ENCODE measurements around the gene KCMF1.

KCMF1 gene

DNA sequence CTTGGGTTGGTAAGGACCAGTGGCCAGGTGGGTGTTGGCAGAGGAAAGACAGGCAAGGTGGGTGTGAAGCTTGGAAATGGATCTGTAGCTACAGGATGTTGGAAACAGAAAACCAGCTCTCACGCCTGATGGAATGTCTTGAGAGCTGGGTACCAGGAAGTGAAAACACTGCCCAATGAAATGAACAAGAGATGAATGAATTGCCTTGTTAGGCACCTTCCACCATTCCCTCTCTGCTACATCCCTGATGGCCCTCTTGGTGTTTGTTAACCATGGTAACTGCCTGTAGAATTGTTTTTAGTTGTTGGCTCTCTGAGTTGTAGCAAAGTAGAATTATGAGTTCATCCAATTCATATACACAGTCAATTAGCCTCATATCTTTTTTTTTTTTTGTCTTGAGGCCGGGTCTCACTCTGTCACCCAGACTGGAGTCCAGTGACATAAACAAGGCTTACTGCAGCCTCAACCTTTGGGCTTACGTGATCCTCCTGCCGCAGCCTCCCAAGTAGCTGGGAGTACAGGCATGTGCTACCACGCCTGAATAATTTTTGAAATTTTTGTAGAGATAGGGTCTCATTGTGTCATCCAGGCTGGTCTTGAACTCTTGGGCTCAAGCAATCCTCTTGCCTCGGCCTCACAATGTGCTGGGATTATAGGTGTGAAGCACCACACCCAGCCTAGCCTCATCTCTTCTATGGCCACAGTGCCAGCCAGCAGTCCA, 9.5 kb downstream of the KCMF1 start:
- DNase-seq (ENCODE audit: low spot score) = peak; percentile 62

DNA sequence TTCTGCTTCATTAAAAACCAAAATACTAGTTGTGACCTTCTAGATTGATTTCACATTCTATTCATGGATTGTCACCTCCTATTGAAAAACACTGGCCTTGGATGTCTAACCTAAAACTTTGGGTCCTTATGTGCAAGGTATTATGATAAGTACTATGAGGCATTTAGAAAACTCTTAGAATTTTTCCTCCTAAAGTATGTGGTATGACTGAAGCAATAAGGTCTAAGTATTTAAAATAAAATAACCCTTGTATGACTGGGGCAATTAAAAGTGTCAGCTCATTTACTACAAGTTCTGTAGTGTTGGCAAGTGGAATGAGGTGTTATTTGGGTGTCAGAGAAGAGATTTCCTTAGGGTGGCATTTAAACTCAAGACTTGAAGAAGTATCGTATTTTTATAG, 15.1 kb downstream of the KCMF1 start:
- no peak for DNase-seq (ENCODE audit: low spot score)

GRCh38 chr2:84989422-84989821, 18.5 kb downstream of the KCMF1 start:
- peak; percentile 69 for DNase-seq (ENCODE audit: low spot score)

DNA sequence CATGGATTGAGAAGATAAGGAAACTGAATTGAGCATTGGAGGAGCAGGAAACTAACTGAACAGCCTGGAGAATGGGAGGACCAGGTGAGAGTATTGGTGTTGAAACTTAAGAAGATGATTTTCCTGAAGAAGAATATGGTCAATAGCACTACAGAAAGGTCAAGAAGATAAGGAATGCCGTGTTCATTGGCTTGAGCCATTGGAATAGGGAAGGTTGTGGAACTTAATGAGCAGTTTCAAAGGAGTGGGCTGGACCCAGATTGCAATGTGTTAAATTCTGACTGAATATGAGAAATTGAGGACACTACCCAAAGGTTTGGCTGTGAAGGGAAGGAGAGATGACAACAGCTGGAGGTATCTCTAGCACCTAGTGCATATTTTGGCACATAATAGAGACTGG, 19.0 kb downstream of the KCMF1 start:
- DNase-seq (ENCODE audit: low spot score) = no peak

DNA sequence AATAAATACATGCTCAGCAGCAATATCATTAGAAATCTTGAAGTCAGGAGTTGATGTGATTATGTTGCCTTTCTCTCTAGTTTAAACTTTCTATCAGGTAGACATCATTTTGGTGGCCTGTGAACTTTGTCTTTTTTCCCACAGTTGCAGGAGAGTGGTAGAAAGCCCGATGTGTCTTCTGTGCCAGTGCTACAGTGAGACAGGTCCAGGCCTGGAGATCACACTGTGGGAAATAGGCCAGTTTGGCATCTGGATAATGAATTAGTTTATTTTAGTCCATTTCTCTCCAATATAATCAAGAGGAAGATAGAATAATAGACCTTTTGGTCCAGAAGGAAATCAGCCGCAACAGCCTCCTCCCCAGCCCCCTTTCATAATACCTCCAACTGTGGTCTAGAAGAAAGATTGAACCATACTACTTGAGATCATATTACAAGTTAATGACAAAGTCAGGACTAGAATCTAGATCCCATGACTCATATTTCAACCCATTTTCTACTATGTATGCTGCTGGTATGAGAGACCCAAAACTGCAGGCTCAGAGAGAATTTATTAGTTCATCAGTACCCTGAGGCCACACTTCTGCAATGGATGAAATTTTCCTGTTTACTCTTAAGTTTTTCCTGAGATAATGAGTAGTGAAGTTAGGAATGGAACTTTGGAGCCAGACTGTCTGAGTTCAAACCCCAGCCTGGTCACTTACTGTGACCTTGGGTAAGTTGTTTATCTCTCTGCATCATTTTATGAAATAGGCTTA, 20.6 kb downstream of the KCMF1 start:
- DNase-seq (ENCODE audit: low spot score) = peak; percentile 59

GRCh38 chr2:84995826-84996225, 24.9 kb downstream of the KCMF1 start:
- no peak for DNase-seq (ENCODE audit: low spot score)

GRCh38 chr2:84996909-84997308, 25.9 kb downstream of the KCMF1 start:
- no peak for DNase-seq (ENCODE audit: low spot score)

DNA sequence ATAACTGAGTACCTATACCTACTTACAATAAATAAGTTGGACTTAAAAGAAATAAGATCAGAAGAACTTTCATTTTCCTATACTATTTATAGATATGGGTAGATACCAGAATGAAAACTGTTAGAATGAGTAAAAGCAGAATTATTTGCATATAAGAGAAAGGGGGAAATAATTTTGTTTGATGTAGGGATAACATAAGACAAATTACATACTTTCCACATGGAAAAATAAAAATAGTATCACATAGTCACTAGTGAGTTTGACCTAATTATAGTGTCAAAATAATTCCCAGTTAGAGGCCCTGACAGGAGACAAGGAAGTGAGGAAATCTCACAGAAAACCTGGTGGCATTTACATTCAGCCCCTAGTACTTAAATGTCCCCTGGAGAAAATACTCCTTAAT, 28.6 kb downstream of the KCMF1 start:
- DNase-seq (ENCODE audit: low spot score) = no peak

GRCh38 chr2:85001595-85001994, 30.6 kb downstream of the KCMF1 start:
- DNase-seq (ENCODE audit: low spot score) = no peak

- no peak for DNase-seq (ENCODE audit: low spot score)
Measured at GRCh38 chr2:85002534-85002933, 31.6 kb downstream of the KCMF1 start.

- DNase-seq (ENCODE audit: low spot score) = no peak
Measured at GRCh38 chr2:85008252-85008651, 37.3 kb downstream of the KCMF1 start.

GRCh38 chr2:85009019-85009618, 38.2 kb downstream of the KCMF1 start:
- peak; percentile 37 for DNase-seq (ENCODE audit: low spot score)

- no peak for DNase-seq (ENCODE audit: low spot score)
Measured at GRCh38 chr2:85010404-85010803, 39.4 kb downstream of the KCMF1 start.

DNA sequence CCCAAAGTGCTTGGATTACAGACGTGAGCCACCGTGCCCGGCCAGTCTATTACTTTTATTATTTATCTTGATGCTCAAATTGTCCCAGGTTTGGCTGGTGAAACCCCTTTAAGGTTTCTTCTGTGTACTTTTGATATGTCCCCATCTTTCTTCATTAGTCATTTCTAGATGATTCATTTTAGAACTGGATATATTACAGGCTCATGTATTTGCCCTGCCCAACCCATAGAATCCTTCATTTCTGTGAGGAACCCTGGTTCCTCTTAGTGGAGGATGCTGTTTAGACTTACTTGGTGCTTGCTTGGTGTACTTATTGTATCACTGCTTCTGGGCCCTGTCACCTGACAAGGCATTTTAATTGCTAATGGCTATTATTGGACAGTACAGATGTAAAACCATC, 40.1 kb downstream of the KCMF1 start:
- DNase-seq (ENCODE audit: low spot score) = no peak

DNA sequence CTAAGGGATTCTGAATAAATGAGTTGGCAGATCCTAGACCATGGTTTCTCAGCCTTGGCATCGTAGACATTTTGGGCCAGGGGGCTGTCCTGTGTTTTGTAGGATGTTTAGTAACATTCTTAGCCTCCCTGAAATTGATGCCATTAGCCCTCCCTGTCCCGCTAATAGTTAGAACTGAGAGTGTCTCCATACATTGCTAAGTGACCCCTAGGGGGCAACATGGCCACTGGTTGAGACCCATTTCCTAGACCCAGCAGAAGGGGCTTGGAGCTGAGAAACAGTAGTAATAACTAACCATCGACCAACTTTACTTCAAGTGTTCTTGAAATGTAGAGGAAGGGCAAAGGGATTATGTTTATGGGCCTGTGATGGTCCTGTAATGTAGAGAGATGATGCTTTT, 40.8 kb downstream of the KCMF1 start:
- no peak for DNase-seq (ENCODE audit: low spot score)

DNA sequence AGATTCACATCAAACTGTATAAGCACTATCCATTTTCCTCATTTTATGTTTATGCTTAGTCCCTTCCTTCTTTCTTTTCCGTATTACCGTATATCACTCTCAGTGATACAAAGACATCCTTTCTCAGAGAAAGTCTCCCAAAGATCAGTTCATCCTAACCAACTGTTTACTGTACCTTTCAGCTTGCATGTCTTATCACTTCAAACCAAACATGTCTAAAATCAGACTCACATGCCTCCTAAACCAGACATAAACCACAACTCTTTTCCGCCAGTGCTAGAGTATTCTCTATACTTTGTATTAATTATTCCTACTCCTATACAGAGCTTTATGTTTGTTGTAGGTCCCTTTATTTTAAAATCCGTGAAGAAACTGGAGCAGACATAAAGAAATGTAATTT, 41.5 kb downstream of the KCMF1 start:
- DNase-seq (ENCODE audit: low spot score) = no peak

DNA sequence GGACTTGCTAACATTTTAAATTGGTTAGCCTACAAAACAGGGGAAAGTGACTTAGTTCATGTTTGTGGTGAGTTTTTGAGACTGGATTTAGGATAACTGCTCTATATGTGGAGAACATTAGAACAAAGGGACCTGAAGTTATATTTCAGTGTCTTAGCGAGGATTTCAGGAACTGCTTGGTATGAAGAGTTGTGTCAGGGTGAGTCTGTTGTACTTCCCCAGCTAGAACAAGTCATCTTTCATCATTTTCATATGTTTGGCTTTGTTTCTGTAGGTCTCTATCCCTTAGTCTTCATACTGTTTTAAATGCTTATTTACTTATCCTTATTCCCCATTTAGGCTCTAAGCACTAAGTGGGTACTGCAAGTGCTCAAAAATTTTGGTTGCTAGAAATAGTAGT, 41.9 kb downstream of the KCMF1 start:
- no peak for DNase-seq (ENCODE audit: low spot score)

DNA sequence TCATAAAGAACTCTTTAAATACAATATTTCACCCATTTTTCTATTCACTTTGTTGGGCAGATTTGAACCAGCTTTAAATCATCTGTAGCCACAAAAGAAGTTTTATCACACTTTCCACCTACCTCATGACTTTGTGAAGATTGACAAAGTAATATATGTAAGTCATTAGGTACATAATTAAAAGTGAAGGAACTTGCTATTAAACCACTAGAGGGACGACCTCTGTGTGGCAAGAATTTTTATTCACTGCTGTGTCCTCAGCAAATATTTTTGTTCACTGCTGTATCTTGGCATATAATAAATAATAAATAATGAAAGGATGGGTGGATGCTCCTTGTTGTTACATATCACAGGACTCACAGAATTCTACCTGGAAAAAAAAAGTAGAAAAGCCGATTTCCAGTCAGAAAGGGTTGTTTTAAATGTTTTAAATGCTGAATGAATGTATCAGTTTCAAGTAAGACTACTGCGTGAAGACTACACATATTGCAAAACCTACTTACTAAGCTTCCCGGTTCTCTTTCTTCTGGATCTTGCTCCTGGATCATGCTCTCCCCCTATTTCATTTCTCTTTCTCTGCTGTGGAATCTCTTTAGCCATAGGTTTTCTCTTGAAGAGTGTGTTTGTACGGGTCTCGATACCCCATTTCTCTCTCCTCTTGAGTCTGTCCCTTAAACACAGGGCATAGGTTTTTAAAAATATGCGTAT, 44.8 kb downstream of the KCMF1 start:
- DNase-seq (ENCODE audit: low spot score) = no peak

DNA sequence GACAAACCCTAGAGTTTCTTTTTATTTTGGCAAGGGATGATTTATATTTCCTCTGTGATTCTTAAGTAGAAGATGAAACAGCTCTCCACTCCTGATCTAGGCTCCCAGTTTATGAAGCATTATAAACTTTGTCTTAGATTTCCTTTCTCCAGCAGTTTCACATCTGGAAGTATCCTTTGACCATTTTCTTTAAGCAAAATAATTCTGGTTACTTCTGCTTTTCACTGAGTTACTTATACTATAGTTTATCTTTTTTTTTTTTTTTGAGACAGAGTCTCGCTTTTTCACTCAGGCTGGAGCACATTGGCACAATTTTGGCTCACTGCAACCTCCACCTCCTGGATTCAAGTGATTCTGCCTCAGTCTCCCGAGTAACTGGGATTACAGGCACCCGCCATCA, 45.5 kb downstream of the KCMF1 start:
- no peak for DNase-seq (ENCODE audit: low spot score)

DNA sequence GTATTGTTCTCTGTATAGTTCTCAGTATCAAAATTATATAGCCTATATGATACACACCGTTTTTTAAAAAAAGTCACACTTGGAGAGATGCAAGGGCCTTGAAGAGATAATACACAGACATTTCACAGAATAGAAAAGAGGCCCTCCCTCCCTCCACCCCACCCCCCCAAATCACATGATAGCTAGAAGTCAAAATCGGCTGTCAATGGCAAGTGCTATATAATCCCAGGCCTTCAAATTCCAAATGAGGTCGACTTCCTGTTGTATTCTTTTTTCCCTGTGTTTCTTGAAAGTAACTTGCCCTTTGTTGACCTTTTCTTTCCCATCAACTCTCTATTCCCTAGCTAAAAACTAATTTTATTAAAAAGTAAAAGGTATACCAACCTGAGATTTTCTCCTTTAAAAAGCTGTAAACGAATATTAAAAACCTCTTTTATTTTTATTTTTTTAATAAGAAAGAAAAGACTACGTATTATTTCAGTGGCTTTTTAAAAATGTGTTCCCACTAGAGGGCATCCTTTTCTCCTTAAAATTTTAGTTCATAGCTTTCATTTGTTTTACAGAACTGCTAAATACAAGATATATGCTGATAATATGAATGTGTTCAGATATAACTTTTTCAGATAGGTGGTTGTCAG, 46.6 kb downstream of the KCMF1 start:
- no peak for DNase-seq (ENCODE audit: low spot score)

GRCh38 chr2:85018049-85018447, 47.1 kb downstream of the KCMF1 start:
- no peak for DNase-seq (ENCODE audit: low spot score)

DNA sequence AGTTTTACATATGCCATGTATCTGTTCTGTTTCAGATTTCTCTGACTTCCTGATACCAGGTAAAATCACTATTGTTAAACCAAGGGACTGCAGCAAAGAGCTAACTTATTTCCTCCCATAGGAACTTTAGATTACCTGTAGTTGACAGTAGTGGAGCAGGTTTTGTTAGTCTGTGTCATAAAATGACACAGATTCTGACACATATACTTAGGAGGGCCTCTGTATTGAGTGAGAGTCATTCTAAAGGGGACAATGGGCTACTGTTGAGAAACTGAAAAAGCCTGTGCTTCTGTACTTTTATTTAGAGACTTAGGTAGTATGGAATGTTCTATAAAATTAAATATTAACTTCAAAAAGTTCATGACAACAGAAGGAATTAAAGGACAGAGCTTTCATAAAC, 48.2 kb downstream of the KCMF1 start:
- DNase-seq (ENCODE audit: low spot score) = peak; percentile 86

Data from kidney tubule cell (primary cell).